ENCODE results near the gene OBSCN.

OBSCN gene

DNA sequence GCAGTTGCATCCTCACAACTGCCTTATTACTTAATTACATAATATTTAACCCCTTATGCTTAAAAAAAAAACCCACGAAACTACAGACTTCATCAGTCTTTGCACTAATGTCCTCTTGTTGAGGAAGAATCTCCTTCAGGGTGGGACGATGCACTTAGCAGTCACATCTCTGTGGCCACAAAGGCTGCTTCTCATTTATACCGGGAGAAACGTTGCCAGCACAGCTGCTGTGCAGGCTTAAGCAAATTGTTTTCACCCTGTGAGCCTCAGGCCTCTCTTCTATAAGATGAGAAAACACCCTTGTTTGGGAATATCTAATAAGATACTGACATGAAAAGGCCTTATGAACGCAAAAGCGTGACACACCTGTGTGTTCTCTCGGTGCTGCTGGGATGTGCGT lies 2.9 kb upstream of the OBSCN start:
- Histone ChIP-seq H3K27ac (ENCODE audit: low read depth, low read length) (no peak overlapping the region), H3K9ac (ENCODE audit: low read length) (no peak overlapping the region), H3K4me1 (ENCODE audit: insufficient read depth, low read length) (no peaks in the 10 kb centered on the region)

DNA sequence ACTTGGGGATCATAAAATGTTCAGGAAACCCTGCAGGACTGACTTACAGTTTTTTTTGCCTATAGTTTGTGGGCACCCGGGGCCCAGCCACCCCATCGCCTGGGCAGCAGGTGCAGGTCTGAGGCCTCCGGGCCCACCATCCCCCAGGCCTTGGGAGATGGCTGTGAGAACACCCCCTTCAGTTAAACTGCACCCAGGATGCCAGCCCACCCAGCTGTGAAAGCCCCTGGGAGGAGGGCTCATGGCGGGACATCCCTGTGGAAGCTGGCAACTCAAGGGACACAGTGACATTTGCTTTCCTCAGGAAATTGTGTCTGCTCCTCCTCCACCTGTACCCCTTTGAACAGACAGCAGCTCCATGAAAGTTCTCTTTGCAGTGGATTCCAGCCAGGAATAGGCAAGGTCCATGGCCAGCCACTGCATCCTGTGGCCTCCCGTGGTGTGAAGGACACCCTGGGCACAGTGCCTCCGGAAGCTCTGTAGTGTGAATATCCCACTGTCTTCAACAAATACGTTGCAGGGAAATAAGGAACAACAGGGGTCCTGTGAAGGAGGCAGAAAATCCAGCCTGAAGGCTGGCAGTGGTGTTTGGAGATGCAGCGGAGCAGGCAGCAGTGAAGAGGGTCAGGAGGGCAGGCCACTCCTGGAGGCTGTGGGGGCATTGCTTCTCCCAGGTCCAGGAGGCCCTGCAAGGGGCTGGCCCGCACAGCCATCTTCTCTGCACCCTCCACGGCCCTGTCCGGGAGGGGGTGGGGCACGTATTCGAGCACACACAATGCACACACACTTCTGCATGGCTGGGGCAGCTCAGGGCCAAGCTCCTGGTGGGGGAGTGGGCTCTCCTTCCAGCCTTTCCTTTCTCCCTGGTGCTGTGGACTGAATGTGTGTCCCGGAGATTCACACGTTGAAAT lies 2.1 kb upstream of the OBSCN start:
- no peaks in the 10 kb centered on the region for H3K36me3 ChIP-seq (ENCODE audit: insufficient read depth, low read length)
- no peak overlapping the region for H3K27ac ChIP-seq (ENCODE audit: low read depth, low read length)
- no peak overlapping the region for H3K4me3 ChIP-seq (ENCODE audit: low read depth in 1 of 2, low read length in 2 of 2)
- H3K27me3 ChIP-seq (ENCODE audit: control insufficient read depth in 1 of 2, insufficient read depth in 2 of 2, low read length in 2 of 2) = no peaks in the 10 kb centered on the region
- H3K9me3 ChIP-seq (ENCODE audit: low read length) = no peaks in the 10 kb centered on the region
- no peaks in the 10 kb centered on the region for H3K4me1 ChIP-seq (ENCODE audit: insufficient read depth, low read length)
- no peak overlapping the region for H3K9ac ChIP-seq (ENCODE audit: low read length)

More for the DNA sequence above, 2.9 kb upstream of the OBSCN start:
- H3K4me3 ChIP-seq (ENCODE audit: low read depth in 1 of 2, low read length in 2 of 2) = no peak overlapping the region
- no peaks in the 10 kb centered on the region for H3K27me3 ChIP-seq (ENCODE audit: control insufficient read depth in 1 of 2, insufficient read depth in 2 of 2, low read length in 2 of 2)
- no peaks in the 10 kb centered on the region for H3K36me3 ChIP-seq (ENCODE audit: insufficient read depth, low read length)
- H3K9me3 ChIP-seq (ENCODE audit: low read length) = no peaks in the 10 kb centered on the region

DNA sequence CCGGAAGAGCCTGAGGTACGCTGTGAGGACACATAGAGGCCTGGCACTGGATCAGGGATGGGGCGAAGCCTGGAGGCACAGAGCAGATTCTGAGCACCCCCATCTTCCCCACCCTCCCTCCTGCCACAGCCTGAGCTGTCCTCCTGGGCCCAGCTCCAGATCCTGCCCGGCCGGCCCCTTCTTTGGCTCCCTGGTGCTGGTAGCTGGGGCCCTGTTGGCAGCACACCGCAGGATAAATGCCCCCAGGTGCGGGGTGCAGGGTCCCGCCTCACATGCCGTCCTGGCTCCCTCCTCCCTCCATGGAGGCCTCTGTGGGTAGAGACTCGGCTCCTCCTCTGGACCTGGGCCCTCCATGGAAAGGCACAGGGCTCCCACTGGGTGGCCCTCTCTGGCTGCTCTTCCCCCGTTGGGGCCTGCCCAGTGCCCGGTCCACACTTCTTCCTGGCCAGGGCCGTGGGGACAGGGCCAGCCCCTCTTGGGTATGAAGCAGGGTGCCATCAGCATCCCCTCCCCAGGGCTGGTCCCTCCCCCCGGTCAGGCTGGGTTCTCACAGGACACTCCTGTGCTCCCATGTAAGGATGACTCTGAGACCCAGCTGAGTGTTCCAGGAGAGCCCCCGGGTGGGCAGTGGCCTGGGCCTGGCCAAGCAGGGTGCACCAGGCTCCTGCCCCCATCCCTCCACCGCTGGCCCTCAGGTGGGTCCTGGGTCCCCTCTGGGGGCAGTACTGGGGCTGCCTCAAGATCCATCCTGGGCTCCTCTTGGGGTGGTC lies 1.1 kb upstream of the OBSCN start:
- Histone ChIP-seq H3K4me3 (ENCODE audit: low read depth in 1 of 2, low read length in 2 of 2) (no peak overlapping the region), H3K9ac (ENCODE audit: low read length) (no peak overlapping the region), H3K9me3 (ENCODE audit: low read length) (no peaks in the 10 kb centered on the region), H3K27me3 (ENCODE audit: control insufficient read depth in 1 of 2, insufficient read depth in 2 of 2, low read length in 2 of 2) (peaks cover 0 to 3% of the 10 kb centered on the region in 2 donors), H3K36me3 (ENCODE audit: insufficient read depth, low read length) (no peaks in the 10 kb centered on the region), H3K27ac (ENCODE audit: low read depth, low read length) (no peak overlapping the region), H3K4me1 (ENCODE audit: insufficient read depth, low read length) (no peaks in the 10 kb centered on the region)

DNA sequence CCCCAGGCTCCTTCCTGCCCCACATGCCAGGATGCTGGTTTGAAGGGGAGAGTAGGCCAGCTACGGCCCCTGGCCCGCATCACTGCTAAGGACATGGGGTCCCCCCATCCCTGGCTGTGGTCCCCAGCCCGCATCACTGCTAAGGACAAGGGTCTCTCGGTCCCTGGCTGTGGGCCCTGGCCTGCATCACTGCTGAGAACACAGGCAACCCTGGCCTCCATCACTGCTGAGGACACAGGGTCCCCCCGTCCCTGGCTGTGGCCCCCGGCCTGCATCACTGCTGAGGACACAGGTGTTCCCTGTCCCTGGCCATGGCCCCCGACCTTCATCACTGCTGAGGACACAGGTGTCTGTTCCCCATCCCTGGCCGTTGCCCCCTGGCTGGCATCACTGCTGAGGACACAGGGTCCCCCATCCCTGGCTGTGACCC lies 448 bp upstream of the OBSCN start:
- Histone ChIP-seq H3K4me1 (ENCODE audit: insufficient read depth, low read length) (no peaks in the 10 kb centered on the region), H3K9ac (ENCODE audit: low read length) (no peak overlapping the region), H3K9me3 (ENCODE audit: low read length) (no peaks in the 10 kb centered on the region), H3K36me3 (ENCODE audit: insufficient read depth, low read length) (no peaks in the 10 kb centered on the region), H3K27ac (ENCODE audit: low read depth, low read length) (no peak overlapping the region), H3K4me3 (ENCODE audit: low read depth in 1 of 2, low read length in 2 of 2) (no peak overlapping the region), H3K27me3 (ENCODE audit: control insufficient read depth in 1 of 2, insufficient read depth in 2 of 2, low read length in 2 of 2) (peaks cover 0 to 5% of the 10 kb centered on the region in 2 donors)

DNA sequence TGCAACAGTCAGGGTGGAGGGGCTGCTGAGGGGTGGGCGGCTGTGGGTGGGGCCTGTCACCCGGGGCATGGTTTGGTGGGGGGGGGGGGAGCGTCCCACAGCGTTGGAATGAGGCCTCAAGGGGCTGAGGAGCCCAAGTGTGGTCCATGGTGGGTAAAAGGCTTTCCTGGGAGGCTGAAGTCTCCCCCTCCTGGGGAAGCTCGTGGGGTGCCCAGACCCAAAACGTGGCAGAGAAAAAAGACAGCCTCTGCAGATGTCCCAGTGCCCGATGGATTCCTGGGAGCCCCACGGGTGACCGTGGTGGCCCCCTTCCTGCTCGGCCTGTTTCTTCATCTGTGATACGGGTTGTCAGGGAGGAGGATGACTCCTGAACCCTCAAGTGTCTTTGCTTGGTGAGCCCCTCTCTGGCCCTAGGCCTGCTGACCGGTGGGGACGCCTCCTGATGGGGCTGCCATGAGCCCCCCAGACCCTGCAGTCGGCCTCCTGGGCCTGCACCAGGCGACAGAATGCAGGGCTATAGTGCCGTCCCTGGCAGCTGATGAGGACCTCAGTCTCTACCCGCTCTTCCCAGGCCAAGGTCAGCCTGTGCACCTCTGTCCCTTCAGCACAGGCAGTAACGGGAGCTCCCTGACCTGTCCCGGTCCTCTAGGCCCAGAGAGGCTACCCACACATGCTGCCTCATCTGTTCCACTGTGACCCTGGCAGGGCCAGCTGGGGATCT lies 1.1 kb downstream of the OBSCN start:
- no peak overlapping the region for H3K4me3 ChIP-seq (ENCODE audit: low read depth in 1 of 2, low read length in 2 of 2)
- no peak overlapping the region for H3K9ac ChIP-seq (ENCODE audit: low read length)
- no peak overlapping the region for H3K27ac ChIP-seq (ENCODE audit: low read depth, low read length)
- no peaks in the 10 kb centered on the region for H3K9me3 ChIP-seq (ENCODE audit: low read length)
- H3K4me1 ChIP-seq (ENCODE audit: insufficient read depth, low read length) = no peaks in the 10 kb centered on the region
- H3K27me3 ChIP-seq (ENCODE audit: control insufficient read depth in 1 of 2, insufficient read depth in 2 of 2, low read length in 2 of 2) = peaks cover 0 to 13% of the 10 kb centered on the region in 2 donors
- H3K36me3 ChIP-seq (ENCODE audit: insufficient read depth, low read length) = no peaks in the 10 kb centered on the region

DNA sequence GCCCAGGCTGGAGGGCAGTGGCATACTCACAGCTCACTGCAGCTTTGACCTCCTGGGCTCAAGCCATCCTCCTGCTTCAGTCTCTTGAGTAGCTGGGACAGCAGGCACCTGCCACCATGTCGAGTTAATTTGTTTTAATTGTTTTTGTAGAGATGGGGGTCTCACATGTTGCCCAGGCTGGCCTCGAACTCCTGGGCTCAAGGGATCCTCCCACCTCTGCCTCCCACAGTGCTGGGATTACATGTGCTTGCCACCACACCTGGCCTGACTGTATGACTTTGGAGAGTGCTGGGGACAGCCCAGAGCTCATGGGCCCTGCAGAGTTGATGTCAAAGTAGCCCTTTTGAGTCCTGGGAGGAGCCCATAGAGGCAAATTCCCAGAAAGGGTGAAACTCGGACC lies 1.8 kb downstream of the OBSCN start:
- H3K27ac ChIP-seq (ENCODE audit: low read depth, low read length) = no peak overlapping the region
- H3K4me1 ChIP-seq (ENCODE audit: insufficient read depth, low read length) = no peaks in the 10 kb centered on the region
- no peak overlapping the region for H3K4me3 ChIP-seq (ENCODE audit: low read depth in 1 of 2, low read length in 2 of 2)
- H3K27me3 ChIP-seq (ENCODE audit: control insufficient read depth in 1 of 2, insufficient read depth in 2 of 2, low read length in 2 of 2) = peaks cover 0 to 13% of the 10 kb centered on the region in 2 donors
- no peaks in the 10 kb centered on the region for H3K36me3 ChIP-seq (ENCODE audit: insufficient read depth, low read length)
- H3K9me3 ChIP-seq (ENCODE audit: low read length) = no peaks in the 10 kb centered on the region
- no peak overlapping the region for H3K9ac ChIP-seq (ENCODE audit: low read length)

DNA sequence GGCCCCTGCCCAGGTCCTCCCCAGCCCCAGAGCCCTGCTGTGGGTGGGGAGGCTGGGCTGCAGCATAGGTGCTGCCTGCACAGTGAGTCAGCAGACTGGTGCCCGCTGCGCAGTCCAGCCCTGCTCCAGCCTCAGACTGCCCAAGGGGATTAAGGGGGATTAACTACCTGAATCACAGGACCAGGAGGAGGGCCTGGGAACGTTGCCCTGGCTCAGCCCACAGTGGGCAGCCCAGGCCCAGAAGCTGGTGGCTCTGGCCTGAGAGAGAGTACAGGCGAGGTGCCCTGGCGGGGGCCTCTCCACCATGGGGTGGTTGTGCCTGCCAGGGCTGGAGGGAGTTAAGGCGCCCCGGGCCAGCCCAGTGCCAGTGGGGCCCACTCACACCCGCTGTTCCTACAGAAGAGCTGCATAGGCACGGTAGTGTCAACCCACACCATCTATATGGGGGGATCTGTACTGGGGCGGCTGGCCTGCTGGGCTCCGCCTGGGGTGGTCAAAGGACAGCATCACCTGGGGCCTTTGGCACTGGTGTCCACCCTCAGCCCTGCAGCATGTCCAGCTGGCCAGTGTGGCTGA lies 2.3 kb downstream of the OBSCN start:
- no peaks in the 10 kb centered on the region for H3K4me1 ChIP-seq (ENCODE audit: insufficient read depth, low read length)
- no peak overlapping the region for H3K27ac ChIP-seq (ENCODE audit: low read depth, low read length)
- no peaks in the 10 kb centered on the region for H3K9me3 ChIP-seq (ENCODE audit: low read length)
- no peak overlapping the region for H3K4me3 ChIP-seq (ENCODE audit: low read depth in 1 of 2, low read length in 2 of 2)
- H3K27me3 ChIP-seq (ENCODE audit: control insufficient read depth in 1 of 2, insufficient read depth in 2 of 2, low read length in 2 of 2) = peaks cover 0 to 13% of the 10 kb centered on the region in 2 donors
- no peaks in the 10 kb centered on the region for H3K36me3 ChIP-seq (ENCODE audit: insufficient read depth, low read length)
- H3K9ac ChIP-seq (ENCODE audit: low read length) = no peak overlapping the region

DNA sequence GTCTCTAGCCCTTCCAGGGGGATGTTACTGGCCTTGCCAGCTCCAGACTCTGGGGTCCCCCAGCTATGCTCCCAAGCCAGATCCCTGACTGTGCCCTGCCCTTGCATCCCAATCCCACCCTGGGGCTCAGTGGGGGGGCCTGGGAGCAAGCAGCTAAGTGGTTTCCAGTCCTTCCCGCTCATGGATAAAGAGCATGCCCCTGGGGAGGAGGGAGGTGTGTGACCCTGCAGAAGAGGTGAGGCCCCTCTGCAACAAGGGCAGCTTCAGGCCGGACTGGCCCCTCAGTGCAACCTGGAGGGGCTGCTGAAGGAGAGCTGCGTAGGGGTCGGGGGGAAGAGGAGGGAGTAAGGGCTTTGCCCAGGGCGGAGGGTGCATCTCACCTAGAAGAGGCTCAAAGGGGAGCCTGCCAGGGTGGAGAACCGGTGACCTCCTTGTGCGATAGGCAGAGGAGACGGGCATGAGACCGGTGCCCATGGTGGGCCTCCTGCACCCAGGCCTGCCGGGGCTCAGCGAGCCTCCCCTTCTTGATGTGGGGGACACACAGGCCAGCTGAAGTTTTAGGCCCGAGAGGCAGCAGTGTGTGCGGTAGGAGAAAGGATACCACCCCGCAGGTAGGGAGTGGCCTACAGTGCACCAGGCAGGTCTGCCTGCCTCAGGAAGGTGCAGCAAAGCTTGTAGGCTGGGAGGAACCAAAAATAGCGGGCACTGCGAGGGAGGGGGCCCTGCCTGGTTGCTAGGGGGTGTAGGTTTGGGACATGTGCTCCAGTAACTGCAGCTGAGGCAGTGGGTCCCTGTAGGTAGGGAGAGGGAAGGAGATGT lies 3.1 kb downstream of the OBSCN start:
- Histone ChIP-seq H3K27ac (ENCODE audit: low read depth, low read length) (no peak overlapping the region), H3K36me3 (ENCODE audit: insufficient read depth, low read length) (no peaks in the 10 kb centered on the region), H3K27me3 (ENCODE audit: control insufficient read depth in 1 of 2, insufficient read depth in 2 of 2, low read length in 2 of 2) (peaks cover 0 to 13% of the 10 kb centered on the region in 2 donors), H3K9me3 (ENCODE audit: low read length) (no peaks in the 10 kb centered on the region), H3K4me1 (ENCODE audit: insufficient read depth, low read length) (no peaks in the 10 kb centered on the region), H3K9ac (ENCODE audit: low read length) (no peak overlapping the region), H3K4me3 (ENCODE audit: low read depth in 1 of 2, low read length in 2 of 2) (no peak overlapping the region)

DNA sequence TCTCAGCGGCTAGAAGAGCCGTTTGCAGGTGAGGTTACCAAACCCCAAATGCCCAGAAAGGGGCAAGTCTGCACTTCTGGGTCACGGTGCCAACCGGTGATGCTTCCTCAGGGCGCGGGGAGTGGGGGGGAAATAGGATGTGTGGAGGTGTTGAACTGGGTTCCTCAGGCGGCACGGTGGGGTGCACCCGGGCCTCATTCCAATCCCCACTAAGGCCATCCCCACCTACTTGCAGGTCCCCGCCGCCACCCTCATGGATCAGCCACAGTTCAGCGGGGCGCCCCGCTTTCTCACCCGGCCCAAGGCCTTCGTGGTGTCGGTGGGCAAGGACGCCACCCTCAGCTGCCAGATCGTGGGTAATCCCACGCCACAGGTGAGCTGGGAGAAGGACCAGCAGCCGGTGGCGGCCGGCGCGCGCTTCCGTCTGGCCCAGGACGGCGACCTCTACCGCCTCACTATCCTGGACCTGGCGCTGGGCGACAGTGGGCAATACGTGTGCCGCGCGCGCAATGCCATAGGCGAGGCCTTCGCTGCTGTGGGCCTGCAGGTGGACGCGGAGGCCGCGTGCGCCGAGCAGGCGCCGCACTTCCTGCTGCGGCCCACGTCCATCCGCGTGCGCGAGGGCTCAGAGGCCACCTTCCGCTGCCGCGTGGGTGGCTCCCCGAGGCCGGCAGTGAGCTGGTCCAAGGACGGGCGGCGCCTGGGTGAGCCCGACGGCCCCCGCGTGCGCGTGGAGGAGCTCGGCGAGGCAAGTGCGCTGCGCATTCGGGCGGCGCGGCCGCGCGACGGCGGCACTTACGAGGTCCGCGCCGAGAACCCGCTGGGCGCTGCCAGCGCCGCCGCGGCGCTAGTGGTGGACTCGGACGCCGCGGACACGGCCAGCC lies 3.9 kb downstream of the OBSCN start:
- H3K36me3 ChIP-seq (ENCODE audit: insufficient read depth, low read length) = no peaks in the 10 kb centered on the region
- no peaks in the 10 kb centered on the region for H3K4me1 ChIP-seq (ENCODE audit: insufficient read depth, low read length)
- H3K9ac ChIP-seq (ENCODE audit: low read length) = no peak overlapping the region
- no peak overlapping the region for H3K4me3 ChIP-seq (ENCODE audit: low read depth in 1 of 2, low read length in 2 of 2)
- H3K27ac ChIP-seq (ENCODE audit: low read depth, low read length) = no peak overlapping the region
- no peaks in the 10 kb centered on the region for H3K9me3 ChIP-seq (ENCODE audit: low read length)
- peaks cover 0 to 13% of the 10 kb centered on the region in 2 donors for H3K27me3 ChIP-seq (ENCODE audit: control insufficient read depth in 1 of 2, insufficient read depth in 2 of 2, low read length in 2 of 2)

All from muscle layer of colon (tissue), 2 donors.